HepG2 (cell line): Measurements from ENCODE around the gene ONECUT3. TPM values are rescaled to one million over a fixed set of nuclear protein-coding genes. Genes with fewer than 3 reads are reported as not detected.

Source experiments
- ATAC-seq: fragments of 200-7000 bp; cut with Tn5 transposase; 3 replicates; pipeline ENCODE4 v1.9.1; 2020; ENCODE audit warnings: mild to moderate bottlenecking, moderate library complexity
- BruUV-seq: library from RNA; stranded (reverse); fragments of 400-500 nt; replicated peaks from 2 replicates; lab custom pipeline; 2021; lab: Mats Ljungman, UMichigan
- CTCF ChIA-PET: fragments of 300-600 bp; formaldehyde crosslinking; extraction: SDS; loops from one replicate; lab custom pipeline; 2021; ENCODE audit warnings: low total read pairs, inconsistent platforms, low intra/inter-chr PET ratio; lab: Yijun Ruan, JAX
- POLR2A ChIA-PET: fragments of 350-600 bp; sonication (Branson Sonifier 250); formaldehyde crosslinking; loops from one replicate; lab custom pipeline; 2020; ENCODE audit warnings: antibody characterized with exemption, inconsistent platforms; lab: Yijun Ruan, JAX
- DNase-seq: peaks from one replicate; pipeline ENCODE4 v3.0.0-alpha.2; 2015; ENCODE audit warnings: low spot score
- FAIRE-seq: peaks from 3 replicates; lab custom pipeline; 2011; peaks lifted over from hg19 to GRCh38; lab: Jason Lieb, UNC
- H2AFZ ChIP-seq: one replicate; pipeline ENCODE4 v1.6.1; 2011; ENCODE audit warnings: low read length, inconsistent platforms
- H3K27ac ChIP-seq: fragments of 300-600 bp; 3 replicates; pipeline ENCODE4 v1.8.0; 2011; ENCODE audit warnings: mixed run types, mild to moderate bottlenecking, mixed read lengths, low read length, inconsistent platforms; ENCODE audit not compliant: insufficient read depth; ENCODE audit errors: extremely low read length
- H3K27me3 ChIP-seq, 2 experiments: fragments of 200-600 bp in 1 of 2; 2 replicates in 1 of 2; 3 replicates in 1 of 2; pipeline versions ENCODE4 v1.6.0 to v1.8.0; 2011; ENCODE audit warnings: low read length in 2 of 2, mild to moderate bottlenecking in 2 of 2, moderate library complexity in 2 of 2, inconsistent platforms in 1 of 2; ENCODE audit not compliant: insufficient read depth in 2 of 2, control insufficient read depth in 1 of 2
- H3K36me3 ChIP-seq, 2 experiments: fragments of 200-600 bp in 1 of 2; replicated peaks in 1 of 2; 2 replicates in 1 of 2; 3 replicates in 1 of 2; pipeline versions ENCODE4 v1.5.1 to v1.8.0; 2011; ENCODE audit warnings: low read length in 2 of 2, inconsistent platforms in 1 of 2; ENCODE audit not compliant: insufficient read depth in 2 of 2, control insufficient read depth in 1 of 2
- H3K4me1 ChIP-seq: 2 replicates; pipeline ENCODE4 v1.5.1; 2012; ENCODE audit warnings: low read length, inconsistent platforms; ENCODE audit not compliant: insufficient read depth
- H3K4me2 ChIP-seq: 2 replicates; pipeline ENCODE4 v1.6.0; 2011; ENCODE audit warnings: low read depth, low read length, inconsistent platforms
- H3K4me3 ChIP-seq, 3 experiments: fragments of 200-600 bp in 1 of 3; sonication (generic), shearing (Covaris generic) in 1 of 3; replicated peaks in 1 of 3; 2 replicates each; pipeline ENCODE4 v1.5.1; 2011 to 2016; ENCODE audit warnings: low read length in 3 of 3, inconsistent platforms in 2 of 3, low read depth in 2 of 3, mild to moderate bottlenecking in 2 of 3, control low read depth in 1 of 3, mixed read lengths in 1 of 3; ENCODE audit not compliant: insufficient read depth in 1 of 3
- H3K79me2 ChIP-seq: one replicate; pipeline ENCODE4 v1.6.1; 2011; ENCODE audit warnings: low read length, inconsistent platforms; ENCODE audit not compliant: insufficient read depth
- H3K9ac ChIP-seq: 2 replicates; pipeline ENCODE4 v1.6.0; 2011; ENCODE audit warnings: mild to moderate bottlenecking, low read depth, low read length, inconsistent platforms; ENCODE audit not compliant: insufficient read depth
- H3K9me3 ChIP-seq: 2 replicates; pipeline ENCODE4 v1.5.1; 2012; ENCODE audit warnings: mild to moderate bottlenecking, low read length
- H4K20me1 ChIP-seq: 2 replicates; pipeline ENCODE4 v1.6.0; 2011; ENCODE audit warnings: inconsistent platforms, mild to moderate bottlenecking, low read length, moderate library complexity; ENCODE audit not compliant: insufficient read depth
- ARNT ChIP-seq: fragments of 450-650 bp; IDR thresholded peaks from 2 replicates; pipeline ENCODE4 v1.6.1; 2017
- CBX2 ChIP-seq, 2 experiments: fragments of 200-600 bp in 1 of 2; sonication (generic); formaldehyde crosslinking in 1 of 2; IDR thresholded peaks; 2 replicates each; pipeline versions ENCODE4 v1.7.0 to v1.8.1; 2018 to 2022; ENCODE audit warnings: low read depth in 2 of 2, low read length in 1 of 2, mild to moderate bottlenecking in 1 of 2, missing genetic modification reagents in 1 of 2
- HNRNPLL ChIP-seq: fragments of 200-400 bp; formaldehyde crosslinking; IDR thresholded peaks from 2 replicates; pipeline ENCODE4 v1.6.1; 2017; ENCODE audit warnings: mild to moderate bottlenecking, low read depth, low read length; ENCODE audit not compliant: poor library complexity, severe bottlenecking
- ISL2 ChIP-seq: sonication (generic); formaldehyde crosslinking; IDR thresholded peaks from 2 replicates; pipeline ENCODE4 v1.5.0; 2020; ENCODE audit warnings: missing genetic modification reagents
- MXD4 ChIP-seq: IDR thresholded peaks from 2 replicates; pipeline ENCODE4 v1.6.1; 2016; ENCODE audit warnings: mild to moderate bottlenecking, missing biosample characterization, missing genetic modification reagents
- RCOR2 ChIP-seq: IDR thresholded peaks from 2 replicates; pipeline ENCODE4 v1.6.1; 2016; ENCODE audit warnings: missing biosample characterization, missing genetic modification reagents
- SETDB1 ChIP-seq: sonication (generic); formaldehyde crosslinking; IDR thresholded peaks from 2 replicates; pipeline ENCODE4 v1.5.1; 2020; ENCODE audit warnings: missing genetic modification reagents, mild to moderate bottlenecking, borderline replicate concordance
- ZBTB40 ChIP-seq, 2 experiments: fragments of 450-650 bp in 1 of 2; sonication (generic) in 1 of 2; formaldehyde crosslinking in 1 of 2; IDR thresholded peaks; 2 replicates each; pipeline versions ENCODE4 v1.6.1 to v1.8.0; 2016 to 2022; ENCODE audit warnings: antibody characterized with exemption in 1 of 2, mild to moderate bottlenecking in 1 of 2, missing genetic modification reagents in 1 of 2
- ZFP36 ChIP-seq: fragments of 150-350 bp; IDR thresholded peaks from 2 replicates; pipeline ENCODE4 v1.6.1; 2018; ENCODE audit warnings: borderline replicate concordance, low read length, low read depth; ENCODE audit not compliant: partially characterized antibody
- ZMAT3 ChIP-seq: sonication (generic); formaldehyde crosslinking; conservative IDR thresholded peaks from 2 replicates; pipeline ENCODE4 v1.7.0; 2021; ENCODE audit warnings: missing genetic modification reagents
- ZNF503 ChIP-seq: sonication (generic); formaldehyde crosslinking; IDR thresholded peaks from 2 replicates; pipeline ENCODE4 v1.4.0; 2020; ENCODE audit warnings: missing genetic modification reagents
- ZNF558 ChIP-seq: sonication (generic); formaldehyde crosslinking; IDR thresholded peaks from 2 replicates; pipeline ENCODE4 v1.9.0; 2022; ENCODE audit warnings: mild to moderate bottlenecking, missing genetic modification reagents, borderline replicate concordance
- WGBS: methylation state at CpG from one replicate; pipeline ENCODE4 v1.1.6; 2017; ENCODE audit warnings: low lambda C conversion rate; 5-methylcytosine and 5-hydroxymethylcytosine counted together
- in situ Hi-C: cut with HindIII; loops from 2 replicates; pipeline ENCODE4 v1.10.0; 2017; ENCODE audit warnings: low pct_unique_long_range_greater_than_20kb; ENCODE audit not compliant: extremely low pct_ligation_motif_present
- intact Hi-C: fragments of 100-400 bp; cut with micrococcal nuclease; formaldehyde crosslinking; loops from one replicate; pipeline ENCODE4 v1.10.0; 2022; ENCODE audit not compliant: unreplicated experiment
- polyA plus RNA-seq, 8 experiments: library from polyadenylated mRNA; depleted of rRNA in 3 of 8; stranded (reverse) in 7 of 8; unstranded in 1 of 8; fragments of >200 nt; fragmentation: Illumina TruSeq in 4 of 8; extraction: Trizol in 4 of 8; gene quantifications; 2 replicates each; pipeline versions ENCODE4 v1.2.1 to v1.2.3, GENCODE V29; 2011 to 2016; ENCODE audit warnings: low read depth in 4 of 8, missing spikeins in 1 of 8, mixed read lengths in 1 of 8; ENCODE audit not compliant: insufficient read depth in 1 of 8
- total RNA-seq, 5 experiments: library from RNA; depleted of rRNA; stranded (reverse); fragments of >200 nt; fragmentation: Illumina TruSeq; extraction: Trizol; gene quantifications; 2 replicates each; pipeline ENCODE4 v1.2.3, GENCODE V29; 2016; ENCODE audit warnings: low read depth in 1 of 5

ONECUT3 gene
- total and polyA plus RNA-seq, 2 of the 13 experiments (the other 11 are each of a cell fraction or from before 2014, with no cell fraction given) = under 0.01 TPM; not detected in 1

- BruUV-seq = no TSS peak
- no peak for ATAC-seq
- Histone ChIP-seq H3K79me2 (no peaks in the 10 kb centered on the region), H3K9ac (no peak overlapping the region), H4K20me1 (no peaks in the 10 kb centered on the region), H3K27ac (no peak overlapping the region), H3K4me3 (no peak overlapping the region), H3K4me1 (peaks cover 9% of the 10 kb centered on the region), H3K4me2 (no peak overlapping the region), H3K9me3 (no peaks in the 10 kb centered on the region), H3K27me3 (peaks cover 0 to 23% of the 10 kb centered on the region in 2 experiments; a peak in 2 of 5 replicates), H3K36me3 (no peaks in the 10 kb centered on the region), H2AFZ (no peak overlapping the region)
- ChIA-PET CTCF (no interaction called here), POLR2A (no interaction called here)
- WGBS = 5% methylated on average over 2 of the region's 2 CpGs
- no peak for FAIRE-seq
- intact Hi-C loops = no loop called here
- no peak for DNase-seq
- in situ Hi-C loops = no loop called here
- TF ChIP-seq HNRNPLL (no peak), SETDB1 (CRISPR knock-in tag) (no peak), ZNF503 (CRISPR knock-in tag) (no peak), ZFP36 (no peak), ZBTB40 (IDR thresholded peaks at IDR 0.05) (no peak), ZBTB40 (CRISPR knock-in tag; IDR thresholded peaks at IDR 0.05) (no peak), RCOR2 (CRISPR knock-in tag) (no peak), ISL2 (no peak), ZMAT3 (CRISPR knock-in tag) (no peak), ZNF558 (CRISPR knock-in tag) (no peak), MXD4 (CRISPR knock-in tag) (no peak), ARNT (no peak), CBX2 (IDR thresholded peaks at IDR 0.05; ENCODE audit: low read depth, low read length) (no peak), CBX2 (CRISPR knock-in tag; IDR thresholded peaks at IDR 0.05; ENCODE audit: low read depth) (no peak)
These were observed 47.9 kb upstream of the ONECUT3 start for GRCh38 chr19:1705367-1705766.
